Endothelial cell of umbilical vein (primary cell): Measurements from ENCODE around the gene EAF1. TPM values are rescaled to one million over a fixed set of nuclear protein-coding genes. Genes with fewer than 3 reads are reported as not detected.
"Not testable (repeated sequence)": the region's sequence is repeated elsewhere in the genome, so short reads cannot be mapped to it uniquely, and the experiment has no call there.

ENCODE experiments used
- BruUV-seq: library from RNA; stranded (reverse); fragments of 400-500 nt; replicated peaks from 2 replicates; lab custom pipeline; 2021; lab: Mats Ljungman, UMichigan
- CTCF ChIA-PET: fragments of 300-600, 350-600 bp; sonication (Branson Sonifier 250); formaldehyde crosslinking; loops from one replicate; lab custom pipeline; 2021; ENCODE audit warnings: antibody characterized with exemption, inconsistent platforms; lab: Charles Lee
- POLR2A ChIA-PET: fragments of 300-600, 350-600 bp; sonication (Branson Sonifier 250); formaldehyde crosslinking; loops from one replicate; lab custom pipeline; 2021; ENCODE audit warnings: antibody characterized with exemption, inconsistent platforms; lab: Charles Lee
- DNase-seq: peaks from one replicate; pipeline ENCODE4 v3.0.0-alpha.2; 2011; ENCODE audit warnings: low read depth, low spot score
- FAIRE-seq: peaks from 2 replicates; lab custom pipeline; 2011; peaks lifted over from hg19 to GRCh38; lab: Jason Lieb, UNC
- H2AFZ ChIP-seq: 2 replicates; pipeline ENCODE4 v1.6.0; 2012; ENCODE audit warnings: low read depth, low read length, control low read depth, inconsistent platforms
- H3K27ac ChIP-seq: 2 replicates; pipeline ENCODE4 v1.5.1; 2011; ENCODE audit warnings: low read depth, mild to moderate bottlenecking, control low read depth, low read length, moderate library complexity; ENCODE audit not compliant: insufficient read depth
- H3K27me3 ChIP-seq, 2 experiments: 2 replicates each; pipeline versions ENCODE4 v1.6.0 to v1.6.1; 2011; ENCODE audit warnings: low read length in 2 of 2, mixed read lengths in 1 of 2; ENCODE audit not compliant: control insufficient read depth in 2 of 2, insufficient read depth in 2 of 2
- H3K36me3 ChIP-seq, 2 experiments: 2 replicates in 1 of 2; 3 replicates in 1 of 2; pipeline ENCODE4 v1.5.1; 2011; ENCODE audit warnings: low read length in 2 of 2, mild to moderate bottlenecking in 1 of 2, moderate library complexity in 1 of 2; ENCODE audit not compliant: control insufficient read depth in 2 of 2, insufficient read depth in 2 of 2; ENCODE audit errors: extremely low read depth in 1 of 2
- H3K4me1 ChIP-seq: 3 replicates; pipeline ENCODE4 v1.5.1; 2011; ENCODE audit warnings: mild to moderate bottlenecking, low read length; ENCODE audit not compliant: control insufficient read depth, insufficient read depth; ENCODE audit errors: extremely low read depth
- H3K4me2 ChIP-seq: 2 replicates; pipeline ENCODE4 v1.6.1; 2011; ENCODE audit warnings: low read length, control low read depth, mixed read lengths; ENCODE audit not compliant: insufficient read depth
- H3K4me3 ChIP-seq, 3 experiments: fragments of 200-600 bp in 1 of 3; sonication (generic), shearing (Covaris generic) in 1 of 3; replicated peaks in 1 of 3; 2 replicates each; pipeline ENCODE4 v1.5.1; 2011 to 2016; ENCODE audit warnings: control low read depth in 3 of 3, low read length in 3 of 3, mild to moderate bottlenecking in 2 of 3, inconsistent platforms in 1 of 3, low read depth in 1 of 3, moderate library complexity in 1 of 3; ENCODE audit not compliant: insufficient read depth in 1 of 3
- H3K79me2 ChIP-seq: 2 replicates; pipeline ENCODE4 v1.6.0; 2012; ENCODE audit warnings: low read length, inconsistent platforms; ENCODE audit not compliant: control insufficient read depth, insufficient read depth
- H3K9ac ChIP-seq: replicated peaks from 2 replicates; pipeline ENCODE3; 2011; ENCODE audit warnings: low read length, control low read depth; ENCODE audit not compliant: insufficient read depth; ENCODE audit errors: extremely low read depth
- H3K9me1 ChIP-seq: replicated peaks from 3 replicates; pipeline ENCODE4 v1.6.0; 2011; ENCODE audit warnings: mild to moderate bottlenecking, low read length; ENCODE audit not compliant: control insufficient read depth, insufficient read depth; ENCODE audit errors: extremely low read depth
- H3K9me3 ChIP-seq: replicated peaks from 2 replicates; pipeline ENCODE4 v1.5.1; 2012; ENCODE audit warnings: low read length, inconsistent platforms; ENCODE audit not compliant: control insufficient read depth, insufficient read depth
- H4K20me1 ChIP-seq: replicated peaks from 2 replicates; pipeline ENCODE3; 2011; ENCODE audit warnings: mild to moderate bottlenecking, low read length; ENCODE audit not compliant: control insufficient read depth, insufficient read depth; ENCODE audit errors: extremely low read depth
- CTCF ChIP-seq, 2 donors: IDR thresholded peaks; 1 replicate in 1 of 2; 2 replicates in 1 of 2; pipeline ENCODE4 v1.5.1; 2011; ENCODE audit warnings: low read length in 2 of 2, mild to moderate bottlenecking in 2 of 2, moderate library complexity in 2 of 2, control low read depth in 1 of 2, inconsistent platforms in 1 of 2, low read depth in 1 of 2; ENCODE audit not compliant: insufficient read depth in 1 of 2; ENCODE audit errors: extremely low read depth in 1 of 2
- EZH2 ChIP-seq: IDR thresholded peaks from 2 replicates; pipeline ENCODE4 v1.6.1; 2012; ENCODE audit warnings: borderline replicate concordance, low read depth, mild to moderate bottlenecking, moderate library complexity, low read length, inconsistent platforms; ENCODE audit not compliant: severe bottlenecking
- FOS ChIP-seq: IDR thresholded peaks from 2 replicates; pipeline ENCODE4 v1.6.1; 2011; ENCODE audit warnings: mild to moderate bottlenecking, low read length, moderate library complexity, borderline replicate concordance; ENCODE audit not compliant: insufficient read depth
- GATA2 ChIP-seq: IDR thresholded peaks from 2 replicates; pipeline ENCODE4 v1.7.0; 2011; ENCODE audit warnings: low read depth, mild to moderate bottlenecking, moderate library complexity, mixed read lengths, low read length; ENCODE audit not compliant: insufficient read length, insufficient read depth
- JUN ChIP-seq: IDR thresholded peaks from 2 replicates; pipeline ENCODE4 v1.6.1; 2011; ENCODE audit warnings: borderline replicate concordance, low read depth; ENCODE audit not compliant: insufficient read length, insufficient read depth
- MAX ChIP-seq: IDR thresholded peaks from 2 replicates; pipeline ENCODE4 v1.6.1; 2011; ENCODE audit not compliant: insufficient read depth, insufficient read length
- MYC ChIP-seq: IDR thresholded peaks from one replicate; pipeline ENCODE4 v1.6.1; 2011; ENCODE audit warnings: mild to moderate bottlenecking, low read depth, low read length
- POLR2A ChIP-seq: IDR thresholded peaks from 2 replicates; pipeline ENCODE4 v1.6.1; 2012; ENCODE audit warnings: low read depth, mild to moderate bottlenecking, control low read depth, low read length
- POLR2AphosphoS5 ChIP-seq: IDR thresholded peaks from 2 replicates; pipeline ENCODE4 v1.6.1; 2012; ENCODE audit warnings: low read depth, mild to moderate bottlenecking, control low read depth, low read length, moderate library complexity; ENCODE audit not compliant: insufficient read depth
- dilution Hi-C: fragments of 300-500 bp; cut with MboI; formaldehyde crosslinking; loops from one replicate; pipeline ENCODE4 v1.15.0; 2019; ENCODE audit warnings: low sequenced_read_pairs; ENCODE audit not compliant: extremely low pct_ligation_motif_present
- intact Hi-C: fragments of 100-400 bp; cut with micrococcal nuclease; formaldehyde crosslinking; loops from one replicate; pipeline ENCODE4 v1.10.0; 2022
- polyA plus RNA-seq, 4 experiments: library from polyadenylated mRNA; depleted of rRNA in 3 of 4; stranded (reverse) in 3 of 4; unstranded in 1 of 4; fragments of >200 nt; gene quantifications; 2 replicates each; pipeline versions ENCODE4 v1.2.1 to v1.2.3, GENCODE V29; 2011 to 2012; ENCODE audit warnings: missing spikeins in 1 of 4
- total RNA-seq: library from RNA; stranded (reverse); gene quantifications from 2 replicates; pipeline ENCODE4 v1.2.3, GENCODE V29; 2021

EAF1 gene
- total and polyA plus RNA-seq, 2 donors (not counting 3 experiments of a cell fraction or from before 2014, with no cell fraction given) = 8.7 to 18.2 TPM

- H3K4me2 ChIP-seq, H3K36me3 ChIP-seq, H3K27me3 ChIP-seq, H3K4me3 ChIP-seq, H3K9me3 ChIP-seq, dilution Hi-C loops, H3K9me1 ChIP-seq, H3K27ac ChIP-seq, BruUV-seq, H3K79me2 ChIP-seq, H3K4me1 ChIP-seq, H4K20me1 ChIP-seq, H2AFZ ChIP-seq, POLR2A ChIA-PET, DNase-seq, H3K9ac ChIP-seq: not testable (repeated sequence)
- peak in 1 of 2 donors; percentile 17 for TF ChIP-seq CTCF (IDR thresholded peaks at IDR 0.05; ENCODE audit: extremely low read depth in 1 of 2, insufficient read depth in 1 of 2, low read depth in 1 of 2, low read length in 2 of 2)
- intact Hi-C loops = loop anchor here (1.0 kb wide), 1 partner anchor 130 kb away; no protein-coding TSS in a partner anchor
- peak; percentile 81 for FAIRE-seq
- CTCF ChIA-PET = interaction anchor here (1.0 to 13.9 kb wide), 6 partner anchors 132 to 291 kb away, joined by 3 to 350 read pairs (median 3); no protein-coding TSS in a partner anchor
Measured at GRCh38 chr3:15398731-15399133, 28.7 kb upstream of the EAF1 start.

GRCh38 chr3:15399970-15400369 lies 27.4 kb upstream of the EAF1 start:
- TF ChIP-seq EZH2 = no peak
- no peak for TF ChIP-seq POLR2A
- TF ChIP-seq JUN = no peak
- TF ChIP-seq MYC = no peak
- no peak for TF ChIP-seq POLR2AphosphoS5
- TF ChIP-seq GATA2 = no peak
- no peak for TF ChIP-seq FOS
- no peak for TF ChIP-seq MAX
- no peak for TF ChIP-seq CTCF (IDR thresholded peaks at IDR 0.05; ENCODE audit: extremely low read depth in 1 of 2, insufficient read depth in 1 of 2, low read depth in 1 of 2, low read length in 2 of 2)
- ChIA-PET CTCF (interaction anchor here (13.9 kb wide), 1 partner anchor 133 kb away, joined by 350 read pairs; no protein-coding TSS in a partner anchor), POLR2A (no interaction called here)
- H3K4me1 ChIP-seq = no peaks in the 10 kb centered on the region
- H3K36me3 ChIP-seq = no peaks in the 10 kb centered on the region
- no peaks in the 10 kb centered on the region for H4K20me1 ChIP-seq
- no peak overlapping the region for H3K4me3 ChIP-seq
- no peaks in the 10 kb centered on the region for H3K79me2 ChIP-seq
- H2AFZ ChIP-seq = no peak overlapping the region
- H3K4me2 ChIP-seq = no peak overlapping the region
- intact Hi-C loops = no loop called here
- FAIRE-seq (no peak), DNase-seq (no peak)
- no TSS peak for BruUV-seq
- dilution Hi-C loops = no loop called here
- no peaks in the 10 kb centered on the region for H3K9me1 ChIP-seq
- no peak overlapping the region for H3K9ac ChIP-seq
- H3K9me3 ChIP-seq = no peaks in the 10 kb centered on the region
- H3K27ac ChIP-seq = no peak overlapping the region
- H3K27me3 ChIP-seq = no peaks in the 10 kb centered on the region
